HepG2 (cell line): ENCODE data around the gene C5AR2. TPM values are rescaled to one million over a fixed set of nuclear protein-coding genes. Genes with fewer than 3 reads are reported as not detected.

ENCODE experiments used
- ATAC-seq: fragments of 200-7000 bp; cut with Tn5 transposase; 3 replicates; pipeline ENCODE4 v1.9.1; 2020; ENCODE audit warnings: mild to moderate bottlenecking, moderate library complexity
- BruUV-seq: library from RNA; stranded (reverse); fragments of 400-500 nt; replicated peaks from 2 replicates; lab custom pipeline; 2021; lab: Mats Ljungman, UMichigan
- CTCF ChIA-PET: fragments of 300-600 bp; formaldehyde crosslinking; extraction: SDS; loops from one replicate; lab custom pipeline; 2021; ENCODE audit warnings: low total read pairs, inconsistent platforms, low intra/inter-chr PET ratio; lab: Yijun Ruan, JAX
- POLR2A ChIA-PET: fragments of 350-600 bp; sonication (Branson Sonifier 250); formaldehyde crosslinking; loops from one replicate; lab custom pipeline; 2020; ENCODE audit warnings: antibody characterized with exemption, inconsistent platforms; lab: Yijun Ruan, JAX
- DNase-seq: peaks from one replicate; pipeline ENCODE4 v3.0.0-alpha.2; 2015; ENCODE audit warnings: low spot score
- FAIRE-seq: peaks from 3 replicates; lab custom pipeline; 2011; peaks lifted over from hg19 to GRCh38; lab: Jason Lieb, UNC
- H2AFZ ChIP-seq: one replicate; pipeline ENCODE4 v1.6.1; 2011; ENCODE audit warnings: low read length, inconsistent platforms
- H3K27ac ChIP-seq: fragments of 300-600 bp; 3 replicates; pipeline ENCODE4 v1.8.0; 2011; ENCODE audit warnings: mixed run types, mild to moderate bottlenecking, mixed read lengths, low read length, inconsistent platforms; ENCODE audit not compliant: insufficient read depth; ENCODE audit errors: extremely low read length
- H3K27me3 ChIP-seq, 2 experiments: fragments of 200-600 bp in 1 of 2; 2 replicates in 1 of 2; 3 replicates in 1 of 2; pipeline versions ENCODE4 v1.6.0 to v1.8.0; 2011; ENCODE audit warnings: low read length in 2 of 2, mild to moderate bottlenecking in 2 of 2, moderate library complexity in 2 of 2, inconsistent platforms in 1 of 2; ENCODE audit not compliant: insufficient read depth in 2 of 2, control insufficient read depth in 1 of 2
- H3K36me3 ChIP-seq, 2 experiments: fragments of 200-600 bp in 1 of 2; replicated peaks in 1 of 2; 2 replicates in 1 of 2; 3 replicates in 1 of 2; pipeline versions ENCODE4 v1.5.1 to v1.8.0; 2011; ENCODE audit warnings: low read length in 2 of 2, inconsistent platforms in 1 of 2; ENCODE audit not compliant: insufficient read depth in 2 of 2, control insufficient read depth in 1 of 2
- H3K4me1 ChIP-seq: 2 replicates; pipeline ENCODE4 v1.5.1; 2012; ENCODE audit warnings: low read length, inconsistent platforms; ENCODE audit not compliant: insufficient read depth
- H3K4me2 ChIP-seq: 2 replicates; pipeline ENCODE4 v1.6.0; 2011; ENCODE audit warnings: low read depth, low read length, inconsistent platforms
- H3K4me3 ChIP-seq, 3 experiments: fragments of 200-600 bp in 1 of 3; sonication (generic), shearing (Covaris generic) in 1 of 3; replicated peaks in 1 of 3; 2 replicates each; pipeline ENCODE4 v1.5.1; 2011 to 2016; ENCODE audit warnings: low read length in 3 of 3, inconsistent platforms in 2 of 3, low read depth in 2 of 3, mild to moderate bottlenecking in 2 of 3, control low read depth in 1 of 3, mixed read lengths in 1 of 3; ENCODE audit not compliant: insufficient read depth in 1 of 3
- H3K79me2 ChIP-seq: one replicate; pipeline ENCODE4 v1.6.1; 2011; ENCODE audit warnings: low read length, inconsistent platforms; ENCODE audit not compliant: insufficient read depth
- H3K9ac ChIP-seq: 2 replicates; pipeline ENCODE4 v1.6.0; 2011; ENCODE audit warnings: mild to moderate bottlenecking, low read depth, low read length, inconsistent platforms; ENCODE audit not compliant: insufficient read depth
- H3K9me3 ChIP-seq: 2 replicates; pipeline ENCODE4 v1.5.1; 2012; ENCODE audit warnings: mild to moderate bottlenecking, low read length
- H4K20me1 ChIP-seq: 2 replicates; pipeline ENCODE4 v1.6.0; 2011; ENCODE audit warnings: inconsistent platforms, mild to moderate bottlenecking, low read length, moderate library complexity; ENCODE audit not compliant: insufficient read depth
- HHEX ChIP-seq: IDR thresholded peaks from 2 replicates; pipeline ENCODE4 v1.6.1; 2016; ENCODE audit warnings: control low read depth
- MEIS2 ChIP-seq: sonication (generic); formaldehyde crosslinking; IDR thresholded peaks from 2 replicates; pipeline ENCODE4 v1.9.0; 2021; ENCODE audit warnings: mild to moderate bottlenecking, missing genetic modification reagents
- MZF1 ChIP-seq: sonication (generic); formaldehyde crosslinking; IDR thresholded peaks from 2 replicates; pipeline ENCODE4 v1.8.1; 2023; ENCODE audit warnings: mild to moderate bottlenecking, missing genetic modification reagents, borderline replicate concordance
- ZFP36L1 ChIP-seq: sonication (generic); formaldehyde crosslinking; IDR thresholded peaks from 2 replicates; pipeline ENCODE4 v1.8.0; 2022; ENCODE audit warnings: mild to moderate bottlenecking, missing genetic modification reagents, moderate library complexity
- ZMYM4 ChIP-seq: sonication (generic); formaldehyde crosslinking; IDR thresholded peaks from 2 replicates; pipeline ENCODE4 v1.8.1; 2023; ENCODE audit warnings: mild to moderate bottlenecking, missing genetic modification reagents
- ZNF558 ChIP-seq: sonication (generic); formaldehyde crosslinking; IDR thresholded peaks from 2 replicates; pipeline ENCODE4 v1.9.0; 2022; ENCODE audit warnings: mild to moderate bottlenecking, missing genetic modification reagents, borderline replicate concordance
- ZNF772 ChIP-seq: sonication (generic); formaldehyde crosslinking; IDR thresholded peaks from 2 replicates; pipeline ENCODE4 v1.5.0; 2020; ENCODE audit warnings: mild to moderate bottlenecking, missing genetic modification reagents
- ZNF782 ChIP-seq: sonication (generic); formaldehyde crosslinking; IDR thresholded peaks from 2 replicates; pipeline ENCODE4 v1.4.0; 2020; ENCODE audit warnings: missing genetic modification reagents, mild to moderate bottlenecking, borderline replicate concordance
- WGBS: methylation state at CpG from one replicate; pipeline ENCODE4 v1.1.6; 2017; ENCODE audit warnings: low lambda C conversion rate; 5-methylcytosine and 5-hydroxymethylcytosine counted together
- in situ Hi-C: cut with HindIII; loops from 2 replicates; pipeline ENCODE4 v1.10.0; 2017; ENCODE audit warnings: low pct_unique_long_range_greater_than_20kb; ENCODE audit not compliant: extremely low pct_ligation_motif_present
- intact Hi-C: fragments of 100-400 bp; cut with micrococcal nuclease; formaldehyde crosslinking; loops from one replicate; pipeline ENCODE4 v1.10.0; 2022; ENCODE audit not compliant: unreplicated experiment
- polyA plus RNA-seq, 8 experiments: library from polyadenylated mRNA; depleted of rRNA in 3 of 8; stranded (reverse) in 7 of 8; unstranded in 1 of 8; fragments of >200 nt; fragmentation: Illumina TruSeq in 4 of 8; extraction: Trizol in 4 of 8; gene quantifications; 2 replicates each; pipeline versions ENCODE4 v1.2.1 to v1.2.3, GENCODE V29; 2011 to 2016; ENCODE audit warnings: low read depth in 4 of 8, missing spikeins in 1 of 8, mixed read lengths in 1 of 8; ENCODE audit not compliant: insufficient read depth in 1 of 8
- total RNA-seq, 5 experiments: library from RNA; depleted of rRNA; stranded (reverse); fragments of >200 nt; fragmentation: Illumina TruSeq; extraction: Trizol; gene quantifications; 2 replicates each; pipeline ENCODE4 v1.2.3, GENCODE V29; 2016; ENCODE audit warnings: low read depth in 1 of 5
- TF ChIP-seq, protein P1 (sequence below): sonication (generic); formaldehyde crosslinking; IDR thresholded peaks from 2 replicates; pipeline ENCODE4 v1.8.0; 2022; ENCODE audit warnings: mild to moderate bottlenecking, missing genetic modification reagents, moderate library complexity
- TF ChIP-seq, protein P2 (sequence below): IDR thresholded peaks from 2 replicates; pipeline ENCODE4 v1.6.1; 2018; ENCODE audit warnings: missing genetic modification reagents, mild to moderate bottlenecking, missing compliant biosample characterization
- TF ChIP-seq, protein P3 (sequence below), 2 experiments: sonication (generic) in 1 of 2; formaldehyde crosslinking in 1 of 2; IDR thresholded peaks; 2 replicates each; pipeline versions ENCODE4 v1.5.1 to v1.6.1; 2011 to 2020; ENCODE audit warnings: borderline replicate concordance in 1 of 2, low read depth in 1 of 2, low read length in 1 of 2, mild to moderate bottlenecking in 1 of 2, missing genetic modification reagents in 1 of 2, moderate library complexity in 1 of 2
- TF ChIP-seq, protein P4 (sequence below): sonication (generic); formaldehyde crosslinking; IDR thresholded peaks from one replicate; pipeline ENCODE4 v1.5.1; 2020; ENCODE audit warnings: mild to moderate bottlenecking, missing genetic modification reagents; ENCODE audit errors: not compliant biosample characterization

The C5AR2 gene
- total and polyA plus RNA-seq, 2 of the 13 experiments (the other 11 are each of a cell fraction or from before 2014, with no cell fraction given) = 0.09 to 0.24 TPM

DNA sequence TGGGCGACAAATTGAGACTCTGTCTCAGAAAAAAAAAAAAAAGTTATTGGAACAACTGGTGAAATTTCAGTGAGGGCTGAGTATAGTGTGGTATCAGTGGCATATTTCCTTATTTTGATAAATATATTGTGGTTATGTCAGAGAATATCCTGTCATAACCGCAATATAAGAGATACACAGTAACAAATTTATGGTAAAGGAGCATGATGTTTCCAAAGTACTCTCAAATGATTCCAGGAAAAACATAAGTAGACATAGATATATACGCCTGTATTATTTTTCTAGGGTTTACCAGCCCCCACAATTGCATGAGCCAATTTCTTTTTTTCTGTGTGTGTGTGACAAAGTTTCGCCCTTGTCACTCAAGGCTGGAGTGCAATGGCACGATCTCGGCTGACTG, 28.0 kb upstream of the C5AR2 start:
- ChIA-PET POLR2A (no interaction called here), CTCF (no interaction called here)
- BruUV-seq = no TSS peak
- 59% methylated on average over 6 of the region's 6 CpGs for WGBS
- no peak overlapping the region for H3K27ac ChIP-seq
- H3K27me3 ChIP-seq = 0 out of 5 replicates have a peak, but pooled peaks cover 0 to 1% of the 10 kb centered on the region in 2 experiments
- ATAC-seq = no peak
- H4K20me1 ChIP-seq = no peaks in the 10 kb centered on the region
- no peak for DNase-seq
- H3K4me3 ChIP-seq = no peak overlapping the region
- no peak overlapping the region for H2AFZ ChIP-seq
- no peak overlapping the region for H3K9ac ChIP-seq
- H3K4me1 ChIP-seq = peaks cover 17% of the 10 kb centered on the region
- H3K9me3 ChIP-seq = no peaks in the 10 kb centered on the region
- no peak overlapping the region for H3K4me2 ChIP-seq
- no peak for FAIRE-seq
- no peaks in the 10 kb centered on the region for H3K36me3 ChIP-seq
- intact Hi-C loops (loop anchor here (2.0 kb wide), 1 partner anchor 49 kb away; no protein-coding TSS in a partner anchor), in situ Hi-C loops (no loop called here)
- no peaks in the 10 kb centered on the region for H3K79me2 ChIP-seq
- no peak for TF ChIP-seq MEIS2 (CRISPR knock-in tag)
- TF ChIP-seq ZFP36L1 (CRISPR knock-in tag) = no peak
- TF ChIP-seq, protein P1, sequence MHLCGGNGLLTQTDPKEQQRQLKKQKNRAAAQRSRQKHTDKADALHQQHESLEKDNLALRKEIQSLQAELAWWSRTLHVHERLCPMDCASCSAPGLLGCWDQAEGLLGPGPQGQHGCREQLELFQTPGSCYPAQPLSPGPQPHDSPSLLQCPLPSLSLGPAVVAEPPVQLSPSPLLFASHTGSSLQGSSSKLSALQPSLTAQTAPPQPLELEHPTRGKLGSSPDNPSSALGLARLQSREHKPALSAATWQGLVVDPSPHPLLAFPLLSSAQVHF (CRISPR knock-in tag) = no peak
- TF ChIP-seq ZMYM4 (CRISPR knock-in tag) = no peak
- TF ChIP-seq, protein P2, sequence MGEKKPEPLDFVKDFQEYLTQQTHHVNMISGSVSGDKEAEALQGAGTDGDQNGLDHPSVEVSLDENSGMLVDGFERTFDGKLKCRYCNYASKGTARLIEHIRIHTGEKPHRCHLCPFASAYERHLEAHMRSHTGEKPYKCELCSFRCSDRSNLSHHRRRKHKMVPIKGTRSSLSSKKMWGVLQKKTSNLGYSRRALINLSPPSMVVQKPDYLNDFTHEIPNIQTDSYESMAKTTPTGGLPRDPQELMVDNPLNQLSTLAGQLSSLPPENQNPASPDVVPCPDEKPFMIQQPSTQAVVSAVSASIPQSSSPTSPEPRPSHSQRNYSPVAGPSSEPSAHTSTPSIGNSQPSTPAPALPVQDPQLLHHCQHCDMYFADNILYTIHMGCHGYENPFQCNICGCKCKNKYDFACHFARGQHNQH (CRISPR knock-in tag) = no peak
- TF ChIP-seq ZNF558 = no peak
- TF ChIP-seq, protein P3, sequence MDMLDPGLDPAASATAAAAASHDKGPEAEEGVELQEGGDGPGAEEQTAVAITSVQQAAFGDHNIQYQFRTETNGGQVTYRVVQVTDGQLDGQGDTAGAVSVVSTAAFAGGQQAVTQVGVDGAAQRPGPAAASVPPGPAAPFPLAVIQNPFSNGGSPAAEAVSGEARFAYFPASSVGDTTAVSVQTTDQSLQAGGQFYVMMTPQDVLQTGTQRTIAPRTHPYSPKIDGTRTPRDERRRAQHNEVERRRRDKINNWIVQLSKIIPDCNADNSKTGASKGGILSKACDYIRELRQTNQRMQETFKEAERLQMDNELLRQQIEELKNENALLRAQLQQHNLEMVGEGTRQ (IDR thresholded peaks at IDR 0.05; ENCODE audit: low read depth, low read length) = no peak
- TF ChIP-seq, protein P3 (CRISPR knock-in tag; IDR thresholded peaks at IDR 0.05; ENCODE audit: borderline replicate concordance) = no peak
- no peak for TF ChIP-seq ZNF772 (CRISPR knock-in tag)
- no peak for TF ChIP-seq HHEX (CRISPR knock-in tag)
- TF ChIP-seq ZNF782 (CRISPR knock-in tag) = no peak
- TF ChIP-seq MZF1 (CRISPR knock-in tag) = no peak
- TF ChIP-seq, protein P4, sequence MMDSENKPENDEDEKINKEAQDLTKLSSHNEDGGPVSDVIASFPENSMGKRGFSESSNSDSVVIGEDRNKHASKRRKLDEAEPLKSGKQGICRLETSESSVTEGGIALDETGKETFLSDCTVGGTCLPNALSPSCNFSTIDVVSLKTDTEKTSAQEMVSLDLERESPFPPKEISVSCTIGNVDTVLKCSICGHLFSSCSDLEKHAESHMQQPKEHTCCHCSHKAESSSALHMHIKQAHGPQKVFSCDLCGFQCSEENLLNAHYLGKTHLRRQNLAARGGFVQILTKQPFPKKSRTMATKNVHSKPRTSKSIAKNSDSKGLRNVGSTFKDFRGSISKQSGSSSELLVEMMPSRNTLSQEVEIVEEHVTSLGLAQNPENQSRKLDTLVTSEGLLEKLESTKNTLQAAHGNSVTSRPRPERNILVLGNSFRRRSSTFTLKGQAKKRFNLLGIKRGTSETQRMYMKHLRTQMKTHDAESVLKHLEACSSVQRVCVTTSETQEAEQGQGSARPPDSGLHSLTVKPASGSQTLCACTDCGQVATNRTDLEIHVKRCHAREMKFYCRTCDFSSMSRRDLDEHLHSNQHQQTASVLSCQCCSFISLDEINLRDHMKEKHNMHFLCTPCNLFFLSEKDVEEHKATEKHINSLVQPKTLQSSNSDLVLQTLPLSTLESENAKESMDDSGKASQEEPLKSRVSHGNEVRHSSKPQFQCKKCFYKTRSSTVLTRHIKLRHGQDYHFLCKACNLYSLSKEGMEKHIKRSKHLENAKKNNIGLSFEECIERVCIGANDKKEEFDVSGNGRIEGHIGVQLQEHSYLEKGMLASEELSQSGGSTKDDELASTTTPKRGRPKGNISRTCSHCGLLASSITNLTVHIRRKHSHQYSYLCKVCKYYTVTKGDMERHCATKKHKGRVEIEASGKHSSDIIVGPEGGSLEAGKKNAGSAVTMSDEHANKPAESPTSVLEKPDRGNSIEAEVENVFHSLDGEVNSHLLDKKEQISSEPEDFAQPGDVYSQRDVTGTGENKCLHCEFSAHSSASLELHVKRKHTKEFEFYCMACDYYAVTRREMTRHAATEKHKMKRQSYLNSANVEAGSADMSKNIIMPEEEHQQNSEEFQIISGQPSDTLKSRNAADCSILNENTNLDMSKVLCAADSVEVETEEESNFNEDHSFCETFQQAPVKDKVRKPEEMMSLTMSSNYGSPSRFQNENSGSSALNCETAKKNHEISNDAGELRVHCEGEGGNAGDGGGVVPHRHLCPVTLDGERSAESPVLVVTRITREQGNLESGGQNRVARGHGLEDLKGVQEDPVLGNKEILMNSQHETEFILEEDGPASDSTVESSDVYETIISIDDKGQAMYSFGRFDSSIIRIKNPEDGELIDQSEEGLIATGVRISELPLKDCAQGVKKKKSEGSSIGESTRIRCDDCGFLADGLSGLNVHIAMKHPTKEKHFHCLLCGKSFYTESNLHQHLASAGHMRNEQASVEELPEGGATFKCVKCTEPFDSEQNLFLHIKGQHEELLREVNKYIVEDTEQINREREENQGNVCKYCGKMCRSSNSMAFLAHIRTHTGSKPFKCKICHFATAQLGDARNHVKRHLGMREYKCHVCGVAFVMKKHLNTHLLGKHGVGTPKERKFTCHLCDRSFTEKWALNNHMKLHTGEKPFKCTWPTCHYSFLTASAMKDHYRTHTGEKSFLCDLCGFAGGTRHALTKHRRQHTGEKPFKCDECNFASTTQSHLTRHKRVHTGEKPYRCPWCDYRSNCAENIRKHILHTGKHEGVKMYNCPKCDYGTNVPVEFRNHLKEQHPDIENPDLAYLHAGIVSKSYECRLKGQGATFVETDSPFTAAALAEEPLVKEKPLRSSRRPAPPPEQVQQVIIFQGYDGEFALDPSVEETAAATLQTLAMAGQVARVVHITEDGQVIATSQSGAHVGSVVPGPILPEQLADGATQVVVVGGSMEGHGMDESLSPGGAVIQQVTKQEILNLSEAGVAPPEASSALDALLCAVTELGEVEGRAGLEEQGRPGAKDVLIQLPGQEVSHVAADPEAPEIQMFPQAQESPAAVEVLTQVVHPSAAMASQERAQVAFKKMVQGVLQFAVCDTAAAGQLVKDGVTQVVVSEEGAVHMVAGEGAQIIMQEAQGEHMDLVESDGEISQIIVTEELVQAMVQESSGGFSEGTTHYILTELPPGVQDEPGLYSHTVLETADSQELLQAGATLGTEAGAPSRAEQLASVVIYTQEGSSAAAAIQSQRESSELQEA (CRISPR knock-in tag) = no peak
